NB4 (cell line): ENCODE results near the gene KIR3DL2.

ENCODE experiments used
- POLR2A ChIP-seq: IDR thresholded peaks from 2 replicates; pipeline ENCODE4 v1.6.1; 2011; ENCODE audit warnings: mild to moderate bottlenecking; ENCODE audit not compliant: insufficient read length; ENCODE audit errors: extremely low read depth
- TF ChIP-seq, protein P1 (sequence below): IDR thresholded peaks from one replicate; pipeline ENCODE4 v1.5.1; 2012; ENCODE audit warnings: low read depth, low read length

DNA sequence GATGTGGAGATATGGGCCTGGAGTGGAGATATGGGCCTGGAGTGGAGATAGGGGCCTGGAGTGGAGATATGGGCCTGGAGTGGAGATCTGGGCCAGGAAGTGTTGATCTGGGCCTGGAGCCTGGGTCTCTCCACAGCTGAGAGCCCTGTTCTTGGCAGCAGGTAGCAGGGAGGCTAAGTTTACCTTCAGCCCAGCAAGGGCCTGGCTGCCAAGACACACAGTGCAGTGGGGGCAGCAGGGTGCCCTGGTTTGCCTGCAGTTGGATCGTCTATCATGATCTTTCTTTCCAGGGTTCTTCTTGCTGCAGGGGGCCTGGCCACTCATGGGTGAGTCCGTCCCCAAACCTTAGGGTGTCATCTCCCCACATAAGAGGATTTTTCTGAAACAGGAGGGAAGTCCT is 687 bp downstream of the KIR3DL2 start:
- TF ChIP-seq POLR2A: no peak
- TF ChIP-seq, protein P1, sequence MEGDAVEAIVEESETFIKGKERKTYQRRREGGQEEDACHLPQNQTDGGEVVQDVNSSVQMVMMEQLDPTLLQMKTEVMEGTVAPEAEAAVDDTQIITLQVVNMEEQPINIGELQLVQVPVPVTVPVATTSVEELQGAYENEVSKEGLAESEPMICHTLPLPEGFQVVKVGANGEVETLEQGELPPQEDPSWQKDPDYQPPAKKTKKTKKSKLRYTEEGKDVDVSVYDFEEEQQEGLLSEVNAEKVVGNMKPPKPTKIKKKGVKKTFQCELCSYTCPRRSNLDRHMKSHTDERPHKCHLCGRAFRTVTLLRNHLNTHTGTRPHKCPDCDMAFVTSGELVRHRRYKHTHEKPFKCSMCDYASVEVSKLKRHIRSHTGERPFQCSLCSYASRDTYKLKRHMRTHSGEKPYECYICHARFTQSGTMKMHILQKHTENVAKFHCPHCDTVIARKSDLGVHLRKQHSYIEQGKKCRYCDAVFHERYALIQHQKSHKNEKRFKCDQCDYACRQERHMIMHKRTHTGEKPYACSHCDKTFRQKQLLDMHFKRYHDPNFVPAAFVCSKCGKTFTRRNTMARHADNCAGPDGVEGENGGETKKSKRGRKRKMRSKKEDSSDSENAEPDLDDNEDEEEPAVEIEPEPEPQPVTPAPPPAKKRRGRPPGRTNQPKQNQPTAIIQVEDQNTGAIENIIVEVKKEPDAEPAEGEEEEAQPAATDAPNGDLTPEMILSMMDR: no peak
